Liver (tissue), 3 donors: ENCODE data around the gene TRIM7.

ENCODE experiments used
- ATF3 ChIP-seq: IDR thresholded peaks from 2 replicates; pipeline ENCODE4 v1.6.1; 2016; ENCODE audit warnings: antibody characterized with exemption
- EGR1 ChIP-seq, 2 donors: IDR thresholded peaks; 2 replicates each; pipeline ENCODE4 v1.6.1; 2016 to 2018; ENCODE audit warnings: antibody characterized with exemption in 2 of 2, low read depth in 2 of 2
- RAD21 ChIP-seq, 2 donors: IDR thresholded peaks; 2 replicates each; pipeline ENCODE4 v1.6.1; 2016; ENCODE audit warnings: antibody characterized with exemption in 2 of 2, mild to moderate bottlenecking in 2 of 2
- REST ChIP-seq: IDR thresholded peaks from 2 replicates; pipeline ENCODE4 v1.6.1; 2016; ENCODE audit warnings: antibody characterized with exemption, mild to moderate bottlenecking
- TAF1 ChIP-seq: conservative IDR thresholded peaks from 2 replicates; pipeline ENCODE4 v1.6.1; 2016; ENCODE audit warnings: antibody characterized with exemption, mild to moderate bottlenecking
- YY1 ChIP-seq: IDR thresholded peaks from 2 replicates; pipeline ENCODE4 v1.6.1; 2016; ENCODE audit warnings: antibody characterized with exemption, mild to moderate bottlenecking
- TF ChIP-seq, protein P1 (sequence below): fragments of 150-350 bp; IDR thresholded peaks from 2 replicates; pipeline ENCODE4 v1.5.1; 2017; ENCODE audit warnings: improper control_type of control experiment, low read depth, low read length; ENCODE audit not compliant: missing input control
- TF ChIP-seq, protein P2 (sequence below): IDR thresholded peaks from 2 replicates; pipeline ENCODE4 v1.6.1; 2016; ENCODE audit warnings: antibody characterized with exemption
- donor health status: healthy.
- donor health status: healthy.

DNA sequence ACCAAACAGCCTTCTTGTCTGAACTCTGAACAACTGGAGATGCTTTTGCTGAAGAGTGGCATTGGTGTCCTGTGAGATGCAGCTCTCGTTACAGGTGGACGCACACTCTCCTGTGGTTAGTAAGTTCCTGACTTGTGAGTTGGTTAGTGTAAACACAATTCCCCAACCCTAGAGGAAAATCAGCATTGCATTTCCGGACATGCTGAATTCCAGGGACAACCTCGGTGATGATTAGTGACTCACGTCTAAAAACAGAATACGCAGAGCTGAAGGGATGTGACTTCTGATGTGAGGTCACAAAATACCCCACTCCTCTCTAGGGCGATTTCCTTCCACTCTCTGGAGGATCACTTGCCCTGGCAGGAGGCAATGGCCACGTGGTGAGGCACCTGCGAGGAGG lies 52.6 kb downstream of the TRIM7 start:
- TF ChIP-seq, protein P1, sequence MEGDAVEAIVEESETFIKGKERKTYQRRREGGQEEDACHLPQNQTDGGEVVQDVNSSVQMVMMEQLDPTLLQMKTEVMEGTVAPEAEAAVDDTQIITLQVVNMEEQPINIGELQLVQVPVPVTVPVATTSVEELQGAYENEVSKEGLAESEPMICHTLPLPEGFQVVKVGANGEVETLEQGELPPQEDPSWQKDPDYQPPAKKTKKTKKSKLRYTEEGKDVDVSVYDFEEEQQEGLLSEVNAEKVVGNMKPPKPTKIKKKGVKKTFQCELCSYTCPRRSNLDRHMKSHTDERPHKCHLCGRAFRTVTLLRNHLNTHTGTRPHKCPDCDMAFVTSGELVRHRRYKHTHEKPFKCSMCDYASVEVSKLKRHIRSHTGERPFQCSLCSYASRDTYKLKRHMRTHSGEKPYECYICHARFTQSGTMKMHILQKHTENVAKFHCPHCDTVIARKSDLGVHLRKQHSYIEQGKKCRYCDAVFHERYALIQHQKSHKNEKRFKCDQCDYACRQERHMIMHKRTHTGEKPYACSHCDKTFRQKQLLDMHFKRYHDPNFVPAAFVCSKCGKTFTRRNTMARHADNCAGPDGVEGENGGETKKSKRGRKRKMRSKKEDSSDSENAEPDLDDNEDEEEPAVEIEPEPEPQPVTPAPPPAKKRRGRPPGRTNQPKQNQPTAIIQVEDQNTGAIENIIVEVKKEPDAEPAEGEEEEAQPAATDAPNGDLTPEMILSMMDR: no peak
- TF ChIP-seq EGR1 (IDR thresholded peaks at IDR 0.05; ENCODE audit: low read depth in 2 of 2) (no peak), REST (no peak), YY1 (no peak), RAD21 (IDR thresholded peaks at IDR 0.05) (no peak), TAF1 (no peak), ATF3 (no peak)
- TF ChIP-seq, protein P2, sequence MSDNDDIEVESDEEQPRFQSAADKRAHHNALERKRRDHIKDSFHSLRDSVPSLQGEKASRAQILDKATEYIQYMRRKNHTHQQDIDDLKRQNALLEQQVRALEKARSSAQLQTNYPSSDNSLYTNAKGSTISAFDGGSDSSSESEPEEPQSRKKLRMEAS: no peak
